Esophagus (tissue), 2 donors: ENCODE measurements around the gene CCDC134. TPM values are rescaled to one million over a fixed set of nuclear protein-coding genes. Genes with fewer than 3 reads are reported as not detected.

Experiments used
- H3K27ac ChIP-seq, 2 donors: one replicate each; pipeline ENCODE4 v1.5.1; 2013; ENCODE audit warnings: low read depth in 2 of 2, mild to moderate bottlenecking in 2 of 2, inconsistent platforms in 1 of 2, low read length in 1 of 2, moderate library complexity in 1 of 2
- H3K27me3 ChIP-seq, 2 donors: one replicate each; pipeline ENCODE4 v1.6.1; 2013; ENCODE audit warnings: low read length in 2 of 2, control low read depth in 1 of 2, mild to moderate bottlenecking in 1 of 2; ENCODE audit not compliant: insufficient read depth in 2 of 2, control insufficient read depth in 1 of 2
- H3K36me3 ChIP-seq, 2 donors: one replicate each; pipeline ENCODE4 v1.6.1; 2013; ENCODE audit warnings: low read length in 1 of 2; ENCODE audit not compliant: control insufficient read depth in 2 of 2, insufficient read depth in 2 of 2
- H3K4me1 ChIP-seq, 2 donors: one replicate each; pipeline ENCODE4 v1.6.1; 2013; ENCODE audit warnings: low read length in 1 of 2; ENCODE audit not compliant: control insufficient read depth in 2 of 2, insufficient read depth in 2 of 2
- H3K4me3 ChIP-seq, 2 donors: one replicate each; pipeline ENCODE4 v1.5.1; 2013; ENCODE audit warnings: low read length in 2 of 2, mild to moderate bottlenecking in 2 of 2, low read depth in 1 of 2, moderate library complexity in 1 of 2
- H3K9me3 ChIP-seq, 2 donors: one replicate each; pipeline ENCODE4 v1.6.1; 2013; ENCODE audit warnings: mild to moderate bottlenecking in 2 of 2, low read depth in 1 of 2, low read length in 1 of 2, moderate library complexity in 1 of 2; ENCODE audit not compliant: control insufficient read depth in 2 of 2, insufficient read depth in 1 of 2
- WGBS, 2 donors: extraction: QIAGEN DNeasy Blood & Tissue Kit; methylation state at CpG; one replicate each; pipeline ENCODE4 v1.1.7; 2013; 5-methylcytosine and 5-hydroxymethylcytosine counted together
- polyA plus RNA-seq, 2 donors: library from polyadenylated mRNA; stranded (reverse); fragments of 200-250 nt; gene quantifications; one replicate each; pipeline ENCODE4 v1.2.3, GENCODE V29; 2013
- donor health status: healthy with polysubstance abuse.
- donor health status: Bipolar disorder and iron deficiency.

The CCDC134 gene
- polyA plus RNA-seq, 2 donors = 1.5 to 1.9 TPM

DNA sequence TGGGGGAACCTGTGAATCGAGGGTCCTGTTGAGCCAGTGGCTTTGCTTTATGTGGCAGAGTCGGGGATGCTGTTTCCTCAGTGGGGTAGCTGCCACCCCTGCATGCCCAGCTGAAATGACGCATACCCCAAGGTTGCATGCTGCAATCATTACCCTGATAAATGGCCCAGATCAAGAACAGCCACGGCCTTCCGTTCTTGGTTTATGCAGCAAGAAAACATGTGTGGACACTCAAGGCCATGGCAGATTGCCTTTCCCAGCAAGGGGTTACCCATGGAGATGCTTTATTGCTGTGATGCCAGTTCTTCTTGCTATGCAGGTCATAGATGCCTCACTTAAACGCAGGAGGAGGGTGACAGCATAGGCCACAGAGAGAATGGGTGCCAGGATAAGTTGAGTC is 18.1 kb downstream of the CCDC134 start:
- no peak overlapping the region for H3K27ac ChIP-seq
- H3K36me3 ChIP-seq = peaks cover 0 to 7% of the 10 kb centered on the region in 2 donors
- H3K4me3 ChIP-seq = no peak overlapping the region
- H3K27me3 ChIP-seq = no peaks in the 10 kb centered on the region
- 86 to 88% methylated on average over 6 of the region's 6 CpGs for WGBS, 2 donors
- no peaks in the 10 kb centered on the region for H3K9me3 ChIP-seq
- H3K4me1 ChIP-seq = no peaks in the 10 kb centered on the region

DNA sequence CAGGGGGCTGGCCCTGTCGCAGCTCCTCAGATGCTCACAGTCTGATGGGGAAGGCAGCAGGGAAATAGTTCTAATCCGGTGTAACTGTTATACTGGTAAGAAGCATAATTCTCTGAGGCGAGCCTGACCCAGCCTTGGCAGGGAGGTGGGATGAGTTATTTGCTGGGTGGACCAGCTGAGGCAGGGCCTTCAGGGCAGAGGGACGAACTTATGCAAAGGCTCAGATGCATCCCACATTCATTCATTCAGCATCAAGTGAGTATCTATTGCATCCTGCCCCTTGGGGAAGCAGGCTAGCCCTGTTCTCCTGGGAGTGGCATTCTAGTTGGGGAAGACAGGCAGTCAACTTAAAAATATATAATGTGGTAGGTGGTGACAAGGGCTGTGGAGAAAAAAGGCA is 18.8 kb downstream of the CCDC134 start:
- H3K9me3 ChIP-seq = no peaks in the 10 kb centered on the region
- H3K36me3 ChIP-seq = peaks cover 0 to 6% of the 10 kb centered on the region in 2 donors
- no peak overlapping the region for H3K4me3 ChIP-seq
- H3K27ac ChIP-seq = no peak overlapping the region
- peaks cover 0 to 2% of the 10 kb centered on the region in 2 donors for H3K4me1 ChIP-seq
- 93 to 94% methylated on average over 4 of the region's 4 CpGs for WGBS, 2 donors
- no peaks in the 10 kb centered on the region for H3K27me3 ChIP-seq

DNA sequence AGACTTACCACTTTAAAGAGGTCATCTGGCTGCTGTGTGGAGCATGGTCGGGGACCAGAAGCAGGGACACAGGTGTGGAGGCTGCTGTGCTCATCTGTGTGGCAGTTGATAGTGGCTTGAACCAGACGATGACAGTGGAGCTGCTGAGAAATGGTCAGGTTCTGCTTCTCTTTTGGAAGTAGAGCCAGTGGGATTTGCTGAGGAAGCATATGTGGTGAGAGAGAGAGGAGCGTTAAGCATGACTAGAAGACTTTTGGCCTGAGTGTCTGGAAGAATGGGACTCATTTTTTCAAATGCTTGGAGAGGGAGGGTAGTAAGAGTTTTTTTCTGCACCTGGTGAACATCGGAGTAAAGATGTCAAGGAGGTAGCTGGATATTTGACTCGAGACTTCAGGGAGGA is 20.0 kb downstream of the CCDC134 start:
- Histone ChIP-seq H3K27me3 (no peaks in the 10 kb centered on the region), H3K4me1 (peaks cover 0 to 2% of the 10 kb centered on the region in 2 donors), H3K4me3 (no peak overlapping the region), H3K9me3 (no peaks in the 10 kb centered on the region), H3K36me3 (peaks cover 0 to 6% of the 10 kb centered on the region in 2 donors), H3K27ac (no peak overlapping the region)
- WGBS, 2 donors = 87 to 89% methylated on average over 5 of the region's 5 CpGs

DNA sequence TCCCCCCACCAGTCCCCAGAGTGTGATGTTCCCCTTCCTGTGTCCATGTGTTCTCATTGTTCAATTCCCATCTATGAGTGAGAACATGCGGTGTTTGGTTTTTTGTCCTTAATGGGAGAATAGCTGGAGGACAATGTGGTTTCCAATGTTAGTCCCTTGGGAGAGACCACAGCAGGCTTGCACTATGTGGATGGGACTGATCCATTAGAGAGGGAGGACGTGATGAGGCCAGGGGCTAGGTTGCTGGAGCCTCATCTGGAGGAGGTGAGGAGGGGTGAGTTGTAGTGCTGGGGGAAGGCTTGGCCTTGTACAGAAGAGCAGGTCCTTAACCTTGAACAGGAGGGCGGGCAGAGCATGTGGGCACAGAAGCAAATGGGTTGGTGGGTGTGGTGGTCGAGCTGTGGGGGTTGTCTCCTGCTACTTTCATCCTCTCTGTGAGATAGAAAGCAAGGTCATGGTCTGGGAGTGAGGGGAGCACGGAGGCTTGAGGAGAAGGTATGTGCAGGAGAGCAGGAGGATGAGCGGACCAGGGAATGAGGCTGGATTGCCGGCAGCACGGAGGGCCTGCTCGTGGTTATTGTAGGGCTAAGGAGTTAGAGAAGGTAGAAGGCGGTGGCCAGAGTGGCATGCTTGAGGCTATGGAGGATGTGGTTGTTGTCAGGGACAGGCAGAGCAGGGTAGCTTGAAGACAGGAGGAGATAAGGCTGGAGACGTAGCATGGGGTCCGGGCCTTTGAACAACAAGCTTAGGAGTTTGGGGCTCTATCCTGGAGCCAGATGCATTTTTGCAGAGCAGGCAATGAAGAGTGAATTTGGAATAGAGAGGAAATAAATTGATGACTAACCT is 21.2 kb downstream of the CCDC134 start:
- 85 to 87% methylated on average over 12 of the region's 12 CpGs for WGBS, 2 donors
- Histone ChIP-seq H3K4me1 (peaks cover 3 to 8% of the 10 kb centered on the region in 2 donors), H3K36me3 (peaks cover 0 to 10% of the 10 kb centered on the region in 2 donors), H3K9me3 (no peaks in the 10 kb centered on the region), H3K27ac (no peak overlapping the region), H3K27me3 (no peaks in the 10 kb centered on the region), H3K4me3 (no peak overlapping the region)

DNA sequence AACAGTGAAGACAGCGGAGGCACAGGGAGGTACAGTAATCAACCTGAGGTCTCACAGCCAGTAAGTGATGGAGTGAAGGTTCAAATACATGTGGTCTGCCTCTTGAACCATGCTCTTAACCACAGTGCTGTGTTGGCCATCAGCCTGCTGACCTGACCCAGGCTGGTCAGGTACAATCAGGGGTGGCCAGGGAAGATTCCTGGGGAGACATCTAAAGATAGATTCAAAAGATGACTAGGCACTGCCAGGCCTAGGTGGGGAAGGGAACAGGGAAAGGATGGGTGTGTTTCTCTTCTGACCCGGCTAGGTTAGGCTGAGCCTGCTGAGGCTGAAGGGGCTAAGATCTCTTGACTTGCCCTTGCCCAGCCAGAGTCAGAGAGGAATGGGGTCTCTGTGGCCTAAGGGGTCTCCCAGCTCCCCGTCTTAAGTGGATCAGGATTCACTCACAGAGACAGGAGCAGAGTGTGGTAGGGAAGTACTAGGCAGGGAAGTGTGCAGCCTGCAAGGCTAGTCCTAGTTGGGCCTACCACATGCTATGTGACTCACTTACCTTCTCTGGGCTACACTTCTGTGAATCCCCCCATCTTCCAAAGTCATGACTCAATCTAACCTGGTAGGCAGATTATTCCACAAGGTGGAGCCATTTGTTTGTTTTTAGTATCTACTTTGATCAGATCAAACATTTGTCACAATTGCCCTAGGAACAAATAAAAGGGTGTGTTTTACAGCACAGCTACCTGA is 22.0 kb downstream of the CCDC134 start:
- peaks cover 4 to 10% of the 10 kb centered on the region in 2 donors for H3K4me1 ChIP-seq
- H3K36me3 ChIP-seq = peaks cover 0 to 10% of the 10 kb centered on the region in 2 donors
- no peaks in the 10 kb centered on the region for H3K27me3 ChIP-seq
- 81 to 82% methylated on average over 3 of the region's 3 CpGs for WGBS, 2 donors
- H3K9me3 ChIP-seq = no peaks in the 10 kb centered on the region
- no peak overlapping the region for H3K4me3 ChIP-seq
- H3K27ac ChIP-seq = no peak overlapping the region

DNA sequence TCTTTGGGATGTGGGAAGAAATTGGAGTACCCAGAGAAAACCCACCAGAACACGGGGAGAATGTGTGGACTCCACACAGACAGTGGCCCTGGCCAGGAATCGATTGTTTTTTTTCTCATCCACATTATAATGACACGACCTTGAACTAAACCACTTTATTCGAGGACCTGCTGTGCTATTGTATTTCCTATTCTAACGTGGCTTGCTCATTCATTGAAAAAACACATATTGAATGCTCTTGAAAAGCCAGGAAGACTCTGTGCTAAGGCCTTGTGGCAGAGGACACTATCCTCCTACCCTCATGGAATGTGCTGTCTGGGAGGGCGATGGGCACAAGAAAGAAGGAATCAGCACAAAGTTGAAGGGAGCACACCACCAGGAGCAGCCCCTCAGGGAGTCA is 23.3 kb downstream of the CCDC134 start:
- WGBS, 2 donors = 83 to 84% methylated on average over 6 of the region's 6 CpGs
- no peaks in the 10 kb centered on the region for H3K9me3 ChIP-seq
- H3K4me1 ChIP-seq = peaks cover 4 to 10% of the 10 kb centered on the region in 2 donors
- H3K27me3 ChIP-seq = no peaks in the 10 kb centered on the region
- no peak overlapping the region for H3K27ac ChIP-seq
- H3K4me3 ChIP-seq = no peak overlapping the region
- H3K36me3 ChIP-seq = peaks cover 0 to 10% of the 10 kb centered on the region in 2 donors

DNA sequence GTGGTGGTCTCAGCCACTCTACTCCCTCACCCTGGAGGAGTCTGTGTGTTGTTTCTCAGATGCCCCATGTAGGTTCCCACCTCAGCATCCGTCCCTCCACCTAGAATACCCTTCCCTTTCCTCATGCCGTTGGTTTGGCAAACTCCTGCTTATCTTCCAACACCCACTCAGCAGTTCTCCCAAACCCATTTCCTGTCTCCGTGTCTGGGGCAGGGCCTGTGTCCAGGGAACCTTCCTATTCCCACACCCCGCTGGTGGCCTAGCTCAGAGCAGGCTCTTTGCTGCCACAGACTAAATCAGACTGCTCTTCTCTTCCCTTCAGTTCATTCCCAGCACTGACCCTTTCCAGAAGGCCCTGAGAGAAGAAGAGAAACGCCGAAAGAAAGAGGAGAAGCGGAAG is 24.9 kb downstream of the CCDC134 start:
- Histone ChIP-seq H3K36me3 (peaks cover 0 to 9% of the 10 kb centered on the region in 2 donors), H3K4me1 (peaks cover 4 to 12% of the 10 kb centered on the region in 2 donors), H3K9me3 (no peaks in the 10 kb centered on the region), H3K27me3 (no peaks in the 10 kb centered on the region), H3K4me3 (no peak overlapping the region), H3K27ac (no peak overlapping the region)
- WGBS, 2 donors = 73 to 74% methylated on average over 7 of the region's 7 CpGs

DNA sequence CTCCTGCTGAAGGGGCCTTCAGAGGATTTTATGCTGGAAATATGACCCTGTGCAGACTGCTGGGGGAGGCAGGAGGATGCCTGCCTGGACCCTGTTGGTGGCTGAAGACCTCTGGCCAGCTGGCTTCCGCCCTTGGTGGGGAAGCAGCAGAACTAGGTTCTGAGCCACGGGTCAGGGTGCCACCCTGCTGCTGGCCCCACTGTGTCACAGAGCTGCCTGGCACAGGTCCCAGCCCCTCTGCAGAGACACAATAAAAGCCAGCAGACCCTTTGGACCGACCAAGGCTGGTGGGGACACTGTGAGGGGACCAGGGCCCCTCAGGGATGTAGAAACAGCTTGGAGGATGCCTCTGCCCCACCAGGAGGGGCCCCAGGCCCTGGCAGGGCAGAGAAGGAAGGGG is 25.5 kb downstream of the CCDC134 start:
- H3K27ac ChIP-seq = no peak overlapping the region
- H3K27me3 ChIP-seq = no peaks in the 10 kb centered on the region
- WGBS, 2 donors = 63 to 65% methylated on average over 3 of the region's 3 CpGs
- H3K36me3 ChIP-seq = peaks cover 0 to 8% of the 10 kb centered on the region in 2 donors
- H3K9me3 ChIP-seq = no peaks in the 10 kb centered on the region
- H3K4me1 ChIP-seq = peaks cover 4 to 12% of the 10 kb centered on the region in 2 donors
- H3K4me3 ChIP-seq = no peak overlapping the region

DNA sequence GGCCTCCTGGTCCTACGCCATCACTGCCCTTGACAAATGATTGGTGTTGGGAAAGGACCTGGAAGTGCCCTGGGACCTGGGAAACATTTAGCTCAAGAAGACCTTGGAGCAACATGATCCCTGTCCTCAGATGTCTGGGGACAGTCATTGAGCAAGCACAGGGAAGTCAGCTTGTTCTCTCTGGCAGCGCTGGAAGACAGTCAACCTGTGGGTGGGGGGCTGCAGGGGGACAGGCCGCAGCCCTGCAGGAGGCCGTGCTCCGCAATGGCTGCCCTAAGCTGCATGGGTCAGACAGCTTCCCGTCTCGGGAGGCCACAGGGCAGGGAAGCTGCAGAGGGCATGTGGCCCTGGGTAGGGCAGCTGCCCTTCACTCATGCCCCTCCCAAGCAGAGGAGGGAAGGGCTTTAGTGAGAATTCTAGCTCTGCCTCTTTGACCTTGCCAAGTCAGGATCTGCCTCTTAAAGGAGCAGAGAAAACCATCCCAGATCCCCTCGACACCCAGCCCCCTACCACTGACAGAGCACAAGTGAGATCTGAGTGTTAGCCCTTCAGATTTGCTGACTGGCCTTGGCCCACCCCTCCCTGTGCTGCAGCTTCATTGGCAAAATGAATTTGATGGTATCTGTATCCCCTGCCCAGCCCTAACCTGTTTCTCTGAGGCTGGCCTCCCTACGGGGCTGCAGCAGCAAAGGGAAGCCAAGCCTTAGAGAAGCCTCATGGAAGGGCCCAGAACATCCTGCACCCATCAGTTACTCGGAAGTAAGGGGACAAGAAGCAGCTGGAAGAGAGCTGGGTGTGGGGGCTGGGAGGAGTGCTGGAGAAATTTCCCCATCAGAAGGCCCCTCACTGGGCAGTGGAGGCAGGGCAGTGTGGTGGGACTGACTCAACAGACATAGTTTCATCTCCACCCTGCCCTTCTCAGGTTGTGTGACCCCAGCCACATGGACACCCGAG is 26.2 kb downstream of the CCDC134 start:
- H3K27ac ChIP-seq = no peak overlapping the region
- no peaks in the 10 kb centered on the region for H3K9me3 ChIP-seq
- WGBS, 2 donors = 67 to 73% methylated on average over 11 of the region's 11 CpGs
- H3K4me1 ChIP-seq = peaks cover 4 to 12% of the 10 kb centered on the region in 2 donors
- H3K36me3 ChIP-seq = peaks cover 0 to 8% of the 10 kb centered on the region in 2 donors
- no peaks in the 10 kb centered on the region for H3K27me3 ChIP-seq
- no peak overlapping the region for H3K4me3 ChIP-seq
